HG03039 (cell line): ENCODE data around the gene DGCR2.
A peak's percentile ranks its signal among the peaks of the same experiment; 100 is the strongest.

Experiments
- ATAC-seq: cut with Tn5 transposase; IDR thresholded peaks from one replicate; pipeline ENCODE4 v1.9.1; 2021; ENCODE audit warnings: mild to moderate bottlenecking, moderate library complexity; ENCODE audit not compliant: unreplicated experiment

Gene DGCR2

GRCh38 chr22:19127329-19128008 lies 5.3 kb upstream of the DGCR2 start:
- no peak for ATAC-seq

DNA sequence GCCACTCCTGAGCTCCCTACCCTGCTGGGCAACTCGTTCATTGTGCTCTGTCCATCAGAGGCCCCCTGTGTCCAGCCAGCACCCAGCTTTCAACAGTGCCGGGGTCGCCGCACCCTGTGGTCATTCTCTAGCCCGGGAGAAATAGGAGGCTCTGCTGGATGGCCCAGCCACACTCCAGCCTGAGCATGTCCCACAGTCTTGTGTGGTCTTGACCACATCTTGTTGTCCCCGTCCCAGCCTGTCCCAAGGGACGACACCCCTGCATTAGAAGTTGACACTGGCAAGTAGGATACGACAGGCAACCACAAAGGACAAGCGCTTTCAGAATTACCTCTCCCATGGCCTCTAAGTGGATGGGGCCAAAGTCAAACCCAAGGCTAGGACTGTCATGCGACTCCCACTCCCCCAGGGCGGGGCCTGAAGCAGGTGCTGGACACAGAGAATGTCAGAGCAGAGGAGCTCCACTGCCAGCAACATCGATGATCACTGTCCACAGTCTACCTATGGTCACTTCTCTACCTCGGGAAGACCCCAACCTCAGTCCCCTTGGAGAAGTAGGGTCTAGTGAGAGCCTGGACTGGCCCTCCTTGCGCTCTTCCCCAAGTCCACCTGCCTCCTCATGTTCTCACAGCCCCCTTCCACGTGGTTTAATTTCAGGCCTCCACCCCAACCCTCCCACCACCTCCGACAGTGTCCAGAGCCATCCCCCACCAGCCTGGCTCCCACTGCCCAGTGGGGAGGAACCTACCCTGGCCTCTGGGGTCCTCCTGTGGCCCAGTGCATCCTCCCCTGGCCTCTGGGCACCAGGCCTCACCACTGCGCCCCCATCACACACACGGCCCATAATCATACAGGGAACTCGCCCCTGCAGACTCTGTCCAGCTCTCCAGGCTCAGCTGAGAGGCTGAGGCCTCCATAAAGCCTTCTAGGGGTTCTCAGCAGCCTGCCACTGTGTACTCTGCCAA lies 4.4 kb upstream of the DGCR2 start:
- ATAC-seq = no peak

DNA sequence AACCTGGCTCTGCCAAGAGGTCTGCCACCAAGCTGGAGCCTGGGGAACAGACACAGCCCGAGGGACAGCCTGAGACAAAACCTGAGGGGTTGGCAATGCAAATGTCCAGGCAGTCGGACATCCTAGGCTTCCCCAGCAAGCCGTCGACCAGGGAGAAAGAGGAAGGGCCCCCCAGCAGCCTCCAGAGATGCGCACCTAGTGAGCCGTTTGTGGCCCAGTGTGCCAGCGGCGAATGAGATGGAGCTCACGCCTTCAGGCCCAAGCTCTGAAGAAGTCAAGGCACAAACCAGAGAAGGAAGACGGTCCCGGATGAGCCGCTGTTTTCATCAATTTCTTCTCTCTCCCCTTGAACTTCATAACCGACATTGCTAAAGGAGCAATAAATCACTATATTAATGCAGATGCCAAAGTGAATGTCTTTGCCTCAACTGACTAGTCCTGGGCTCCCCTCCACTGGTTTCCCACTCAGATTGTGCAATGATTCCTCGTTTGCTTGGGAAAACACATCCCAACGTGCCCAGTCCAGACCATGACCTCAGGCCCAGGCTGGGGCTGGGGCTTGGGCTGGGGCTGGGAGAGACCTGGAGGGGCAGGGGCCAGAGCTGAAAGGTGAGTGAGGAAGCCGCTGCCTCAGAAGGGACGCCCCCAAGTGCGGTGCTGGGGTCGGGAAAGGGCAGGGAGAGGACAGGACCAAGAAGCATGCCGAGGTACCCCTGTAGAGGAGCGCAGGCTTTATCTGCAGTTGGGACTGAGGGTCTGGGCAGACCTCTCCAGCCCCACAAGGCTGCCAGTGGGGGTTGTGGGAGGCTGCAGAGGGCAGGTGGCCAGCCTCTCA lies 3.5 kb upstream of the DGCR2 start:
- no peak for ATAC-seq

- no peak for ATAC-seq
Measured at GRCh38 chr22:19125011-19125410, 2.8 kb upstream of the DGCR2 start.

DNA sequence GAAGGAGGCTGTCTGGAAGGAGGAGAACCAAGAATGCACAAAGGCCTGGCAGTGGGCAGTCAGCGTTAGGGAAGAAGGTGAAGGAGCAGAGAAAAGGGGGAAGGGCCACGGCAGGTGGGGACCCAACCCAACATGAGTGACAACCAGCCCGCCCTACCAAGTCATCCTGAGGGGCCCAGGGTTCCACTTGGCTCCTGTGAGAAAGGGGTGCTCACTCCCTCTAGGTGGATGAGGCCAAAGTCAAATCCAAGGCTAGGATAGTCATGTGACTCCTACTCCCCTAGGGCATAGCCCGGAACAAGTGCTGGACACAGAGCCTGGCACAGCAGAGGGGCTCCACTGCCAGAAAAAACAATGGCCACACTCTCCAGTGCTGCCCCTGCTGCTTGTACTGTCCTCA lies 2.2 kb upstream of the DGCR2 start:
- no peak for ATAC-seq

GRCh38 chr22:19123936-19124335 lies 1.7 kb upstream of the DGCR2 start:
- no peak for ATAC-seq

DNA sequence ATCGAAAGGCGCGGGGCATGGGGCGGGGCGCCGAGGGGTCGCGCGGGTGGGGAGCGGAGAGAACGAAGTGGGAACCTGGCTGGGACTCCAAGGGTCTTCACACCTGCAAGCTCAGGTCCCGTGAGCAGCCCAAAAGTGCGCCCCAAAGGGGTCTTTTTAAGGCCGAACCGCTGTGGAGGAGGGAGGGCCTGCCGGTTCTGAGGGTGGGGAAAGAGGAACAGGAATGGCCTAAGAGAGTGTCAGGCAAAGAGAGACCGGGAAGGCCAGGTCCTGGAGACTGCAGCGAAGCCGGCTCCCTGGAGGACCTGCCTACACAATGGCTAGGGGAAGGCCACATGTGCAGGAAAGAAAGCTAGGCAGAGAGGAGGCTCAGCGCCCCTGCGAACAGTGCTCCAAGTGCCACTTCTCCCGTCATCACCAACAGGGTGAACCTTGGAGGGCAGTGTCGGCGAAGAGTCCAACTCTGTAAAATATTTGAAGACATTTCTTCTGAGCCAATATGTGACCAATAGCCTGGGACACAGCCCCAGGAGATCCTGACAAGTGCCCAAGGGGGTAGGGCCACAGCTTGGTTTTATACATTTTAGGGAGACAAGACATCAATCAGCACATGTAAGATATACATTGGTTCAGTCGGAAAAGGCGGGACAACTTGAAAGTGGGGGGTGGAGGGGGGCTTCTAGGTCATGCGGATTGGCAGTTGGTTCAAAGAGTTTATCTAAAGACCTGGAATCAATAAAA lies 710 bp upstream of the DGCR2 start:
- no peak for ATAC-seq

DNA sequence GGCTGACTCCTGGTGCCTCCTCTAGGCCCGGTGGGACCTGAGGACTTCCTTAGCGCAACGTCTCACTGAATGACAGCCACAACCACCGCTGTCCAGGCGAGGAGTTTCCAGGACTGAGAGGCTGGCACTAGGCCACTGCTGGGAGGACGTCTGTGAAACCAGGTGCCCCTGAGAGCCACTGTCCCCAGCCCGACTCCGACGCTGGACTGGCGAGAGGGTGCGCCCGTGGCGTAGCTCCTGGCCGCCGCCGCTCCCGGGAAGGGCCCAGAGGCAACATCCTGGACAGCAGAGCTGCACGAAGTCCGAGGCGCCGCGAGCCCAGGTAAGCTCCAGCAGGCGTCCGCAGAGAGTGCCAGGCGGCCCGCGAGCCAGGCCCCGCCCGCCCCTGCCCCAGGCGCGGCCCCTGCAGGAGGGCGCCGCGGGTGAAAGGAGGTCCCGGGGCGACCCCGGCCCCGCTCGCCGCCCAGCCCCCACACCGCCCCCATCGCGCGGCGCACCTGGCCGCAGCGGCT lies 525 bp downstream of the DGCR2 start:
- ATAC-seq = peak; percentile 11

DNA sequence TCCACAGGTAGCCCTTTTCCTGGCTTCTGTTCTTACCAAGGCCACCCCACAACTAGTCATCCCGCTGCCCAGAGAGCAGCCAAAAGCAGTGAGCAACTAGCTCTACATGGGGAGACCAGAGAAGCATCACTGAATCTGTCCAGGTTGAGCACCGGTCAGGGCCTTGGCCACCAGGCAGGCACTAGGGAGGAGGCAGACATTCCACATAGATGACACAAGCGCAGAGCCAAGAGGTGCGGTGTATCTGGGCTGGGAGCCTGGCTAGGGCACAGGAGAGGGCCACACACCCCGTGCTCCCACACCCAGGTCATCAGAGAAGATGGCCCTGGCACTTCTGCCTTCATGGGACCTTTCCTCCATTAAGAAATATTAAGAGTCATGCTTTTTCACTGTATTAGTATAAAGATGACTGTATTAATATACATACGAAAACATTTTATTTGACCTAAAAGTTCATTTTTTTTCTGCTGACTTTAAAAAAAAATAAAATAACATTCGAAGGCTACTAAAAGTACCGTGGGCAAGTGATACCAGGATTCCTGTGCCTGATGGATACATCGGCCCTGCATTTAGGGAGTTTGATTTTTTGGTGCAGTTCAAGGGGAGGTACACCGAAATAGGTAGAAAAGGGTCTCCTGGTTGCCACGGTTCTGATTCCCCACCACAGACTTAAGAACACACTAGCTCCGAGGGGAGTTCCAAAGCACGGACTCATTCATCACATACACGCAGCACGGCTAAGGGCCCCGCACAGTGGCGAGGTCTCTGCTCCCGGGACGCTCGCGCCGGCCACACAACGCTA lies 1.2 kb downstream of the DGCR2 start:
- ATAC-seq = no peak

DNA sequence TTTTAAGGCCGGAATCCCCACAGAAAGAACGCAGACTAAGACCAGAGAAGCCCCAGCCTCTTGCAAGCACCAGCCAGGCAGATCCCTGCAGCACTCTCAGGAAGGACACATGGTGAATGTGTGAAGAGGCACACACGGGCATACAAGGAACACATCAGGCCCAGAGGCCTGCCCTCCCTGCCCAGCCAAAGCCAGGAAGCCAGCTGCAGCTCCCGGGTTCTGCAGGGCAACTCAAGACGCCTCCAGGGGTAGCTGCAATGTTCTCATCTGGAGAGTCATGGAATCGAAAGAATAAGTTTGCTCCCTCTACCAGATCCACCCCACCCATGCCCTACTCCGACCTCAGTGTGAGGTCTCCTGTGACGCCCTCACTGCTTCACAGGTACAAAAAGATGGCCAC lies 2.3 kb downstream of the DGCR2 start:
- ATAC-seq = no peak

DNA sequence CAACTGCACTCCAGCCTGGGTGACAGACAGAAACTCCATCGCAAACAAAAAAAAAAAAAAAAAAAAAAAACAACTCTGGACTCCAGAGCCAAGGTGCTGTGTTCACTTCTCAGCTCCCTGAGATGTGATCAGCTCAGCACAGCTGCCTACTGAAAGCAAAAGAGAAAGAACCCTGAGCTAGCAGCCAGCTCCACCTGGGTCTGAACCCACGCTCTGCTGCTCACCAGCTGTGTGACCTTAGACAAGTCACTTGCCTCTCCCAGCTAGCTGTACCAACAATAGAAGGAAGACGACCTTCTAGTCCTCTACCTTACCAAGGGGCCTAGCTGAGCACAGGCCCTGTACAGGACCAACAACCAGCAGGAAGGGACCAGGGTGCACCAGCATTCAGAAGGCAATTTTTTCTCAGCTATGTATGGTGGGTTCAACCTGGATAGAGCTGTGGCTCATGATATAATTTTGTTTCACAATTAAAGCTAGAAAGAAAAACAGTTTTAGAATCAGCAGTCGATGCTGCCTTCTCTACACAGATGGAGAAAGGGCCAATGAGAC lies 3.8 kb downstream of the DGCR2 start:
- no peak for ATAC-seq

GRCh38 chr22:19117111-19117512 lies 5.1 kb downstream of the DGCR2 start:
- no peak for ATAC-seq

DNA sequence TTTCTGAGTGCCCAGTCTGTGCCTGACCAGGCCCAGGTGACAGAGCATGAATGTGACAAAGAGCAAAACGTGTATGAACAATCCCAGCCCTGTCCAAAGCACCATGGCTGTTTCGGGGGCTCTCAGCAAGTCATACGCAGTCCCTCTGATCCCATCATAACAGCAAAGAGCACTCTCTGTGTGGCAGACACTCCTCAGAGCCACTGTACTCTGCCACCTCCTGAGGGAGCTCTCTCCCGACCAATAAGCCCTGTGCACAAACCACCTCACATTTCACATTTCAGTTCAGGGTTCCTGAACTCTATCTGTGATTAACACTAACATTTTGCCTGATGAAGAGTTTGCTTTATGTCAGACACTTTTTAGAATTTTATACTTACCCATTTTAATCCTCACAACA lies 6.6 kb downstream of the DGCR2 start:
- ATAC-seq = no peak

GRCh38 chr22:19114984-19115552 lies 7.1 kb downstream of the DGCR2 start:
- ATAC-seq = no peak

GRCh38 chr22:19113429-19113828 lies 8.8 kb downstream of the DGCR2 start:
- ATAC-seq = no peak

DNA sequence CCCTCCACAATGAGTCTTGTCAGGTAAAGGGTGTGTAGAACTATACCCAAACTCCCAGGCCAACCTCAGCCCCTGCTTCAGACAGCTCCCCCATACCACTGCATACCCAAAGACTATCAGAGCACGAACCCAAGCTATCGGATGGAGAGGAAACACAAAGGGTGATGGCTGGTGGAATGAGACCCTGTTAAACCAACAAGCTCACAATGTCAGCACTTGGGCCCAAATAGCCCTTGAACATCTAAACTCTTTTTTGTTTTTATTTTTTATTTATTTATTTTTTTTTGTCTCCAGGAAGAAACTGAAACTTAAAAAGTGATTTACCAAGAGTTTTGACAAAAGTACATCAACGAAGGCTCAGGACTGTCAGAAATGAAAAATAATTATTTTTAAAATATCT lies 10.6 kb downstream of the DGCR2 start:
- no peak for ATAC-seq

GRCh38 chr22:19111140-19111539 lies 11.1 kb downstream of the DGCR2 start:
- no peak for ATAC-seq

- ATAC-seq = no peak
Measured at GRCh38 chr22:19110646-19111045, 11.6 kb downstream of the DGCR2 start.

DNA sequence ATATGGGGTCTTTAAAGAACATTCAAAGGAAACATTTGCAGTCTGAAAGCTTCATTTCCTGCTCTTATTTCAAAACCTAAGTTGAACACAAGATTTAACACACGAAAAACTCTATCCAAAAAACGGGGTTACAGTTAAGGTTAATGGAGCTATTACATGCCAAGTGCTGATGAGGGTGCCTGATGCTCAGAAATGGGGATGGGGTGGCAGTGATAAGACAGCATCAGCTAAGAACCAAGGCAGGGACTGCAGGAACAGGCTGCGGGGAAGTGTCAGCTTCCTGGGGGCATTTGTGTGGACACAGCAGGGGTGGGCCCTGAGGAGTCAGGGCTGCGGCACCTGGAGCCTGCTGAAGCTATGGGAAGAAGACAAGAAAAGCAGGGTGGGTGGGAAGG lies 12.2 kb downstream of the DGCR2 start:
- ATAC-seq = no peak
